OCI-LY7 (cell line): ENCODE measurements around the gene YIPF5. TPM values are rescaled to one million over a fixed set of nuclear protein-coding genes. Genes with fewer than 3 reads are reported as not detected.

ENCODE experiments used
- BruUV-seq: library from RNA; stranded (reverse); fragments of 400-500 nt; replicated peaks from 2 replicates; lab custom pipeline; 2021; lab: Mats Ljungman, UMichigan
- CTCF ChIA-PET: fragments of 300-600 bp; sonication (Branson Sonifier 250); formaldehyde crosslinking; loops from one replicate; lab custom pipeline; 2022; ENCODE audit warnings: antibody characterized with exemption; ENCODE audit not compliant: unreplicated experiment; lab: Charles Lee
- POLR2A ChIA-PET: fragments of 300-600 bp; sonication (Branson Sonifier 250); formaldehyde crosslinking; loops from one replicate; lab custom pipeline; 2022; ENCODE audit warnings: antibody characterized with exemption; lab: Charles Lee
- DNase-seq: peaks from one replicate; pipeline ENCODE4 v3.0.0-alpha.2; 2015; ENCODE audit warnings: low spot score
- H2AFZ ChIP-seq: fragments of 200-600 bp; sonication (generic), shearing (Covaris generic); 2 replicates; pipeline ENCODE4 v1.6.1; 2014; ENCODE audit warnings: mild to moderate bottlenecking, antibody characterized with exemption, low read length, moderate library complexity
- H3K27ac ChIP-seq: fragments of 200-600 bp; sonication (generic); 2 replicates; pipeline ENCODE4 v1.5.1; 2014; ENCODE audit warnings: mixed run types, low read depth, mild to moderate bottlenecking, moderate library complexity, low read length, inconsistent platforms; ENCODE audit not compliant: poor library complexity, severe bottlenecking
- H3K36me3 ChIP-seq: fragments of 200-600 bp; sonication (generic); 2 replicates; pipeline ENCODE4 v1.6.1; 2014; ENCODE audit warnings: mild to moderate bottlenecking, antibody characterized with exemption, low read length, moderate library complexity, mixed read lengths; ENCODE audit not compliant: insufficient read depth
- H3K4me1 ChIP-seq: fragments of 200-600 bp; sonication (generic); 2 replicates; pipeline ENCODE4 v1.5.1; 2014; ENCODE audit warnings: mild to moderate bottlenecking, low read length; ENCODE audit not compliant: insufficient read depth, poor library complexity, severe bottlenecking
- H3K4me2 ChIP-seq: fragments of 200-600 bp; sonication (generic); 2 replicates; pipeline ENCODE4 v1.6.1; 2014; ENCODE audit warnings: mild to moderate bottlenecking, low read length
- H3K4me3 ChIP-seq: fragments of 200-600 bp; sonication (generic); 2 replicates; pipeline ENCODE4 v1.5.1; 2014; ENCODE audit warnings: mild to moderate bottlenecking, low read depth, low read length; ENCODE audit not compliant: poor library complexity, severe bottlenecking
- H3K79me2 ChIP-seq: fragments of 200-600 bp; sonication (generic); 2 replicates; pipeline ENCODE4 v1.6.1; 2016; ENCODE audit warnings: low read depth, mild to moderate bottlenecking, low read length, moderate library complexity, mixed read lengths; ENCODE audit not compliant: insufficient read depth
- H3K9me2 ChIP-seq: fragments of 200-600 bp; sonication (generic); 2 replicates; pipeline ENCODE4 v1.6.1; 2016; ENCODE audit warnings: mild to moderate bottlenecking, low read length, mixed read lengths; ENCODE audit not compliant: insufficient read depth
- H3K9me3 ChIP-seq: fragments of 200-600 bp; sonication (generic); 2 replicates; pipeline ENCODE4 v1.6.1; 2014; ENCODE audit warnings: mild to moderate bottlenecking, mixed run types, low read length, mixed read lengths
- H4K20me1 ChIP-seq: fragments of 200-600 bp; sonication (generic); 2 replicates; pipeline ENCODE4 v1.6.1; 2014; ENCODE audit warnings: mild to moderate bottlenecking, antibody characterized with exemption, low read length, moderate library complexity, mixed read lengths; ENCODE audit not compliant: insufficient read depth
- EZH2phosphoT487 ChIP-seq: fragments of 200-600 bp; sonication (generic); IDR thresholded peaks from 2 replicates; pipeline ENCODE4 v1.6.1; 2018; ENCODE audit warnings: low read depth, borderline replicate concordance, mild to moderate bottlenecking, mixed run types, antibody characterized with exemption, low read length, moderate library complexity, mixed read lengths
- intact Hi-C: fragments of 100-400 bp; cut with micrococcal nuclease; formaldehyde crosslinking; loops from one replicate; pipeline ENCODE4 v1.10.0; 2022; ENCODE audit not compliant: unreplicated experiment
- total RNA-seq, 2 experiments: library from RNA; depleted of rRNA in 1 of 2; stranded (reverse); fragments of >200 nt in 1 of 2; shearing (Covaris generic) in 1 of 2; gene quantifications; 2 replicates each; pipeline ENCODE4 v1.2.3, GENCODE V29; 2014 to 2022
- TF ChIP-seq, protein P1 (sequence below): fragments of 200-600 bp; sonication (generic); conservative IDR thresholded peaks from 2 replicates; pipeline ENCODE4 v1.5.1; 2014; ENCODE audit warnings: mild to moderate bottlenecking, antibody characterized with exemption, low read length, moderate library complexity, mixed read lengths

The YIPF5 gene
- total RNA-seq, 2 experiments from 2014 or later, result 11.9 to 23.1 TPM

DNA sequence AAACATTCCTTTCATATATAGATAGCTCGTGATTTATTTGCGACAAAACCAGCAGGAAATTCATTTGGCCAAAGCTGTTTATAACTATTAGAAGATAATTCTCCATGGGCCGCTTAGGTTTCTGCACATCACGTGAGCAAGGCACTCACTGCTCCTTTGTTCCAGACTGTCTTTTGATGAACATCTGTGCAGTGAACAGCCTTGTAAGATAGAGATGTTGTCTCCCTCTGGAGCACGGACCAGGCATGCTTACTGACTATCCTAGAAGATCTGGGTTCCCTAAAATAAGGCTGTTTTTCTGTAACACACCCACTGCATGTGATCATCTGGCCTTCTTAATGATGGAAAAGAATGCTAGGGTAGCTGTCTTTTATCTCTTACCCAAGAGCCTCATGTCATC lies 30.9 kb downstream of the YIPF5 start:
- Histone ChIP-seq H3K4me3 (no peak overlapping the region), H3K9me2 (no peaks in the 10 kb centered on the region), H3K36me3 (no peaks in the 10 kb centered on the region), H3K4me1 (no peaks in the 10 kb centered on the region), H3K9me3 (no peaks in the 10 kb centered on the region), H3K79me2 (no peaks in the 10 kb centered on the region), H3K4me2 (no peak overlapping the region), H2AFZ (no peak overlapping the region), H3K27ac (no peak overlapping the region), H4K20me1 (no peaks in the 10 kb centered on the region)
- no peak for DNase-seq
- POLR2A ChIA-PET, result interaction anchor here (1.0 to 1.1 kb wide), 2 partner anchors 9 to 13 kb away, joined by 3 to 4 read pairs; no protein-coding TSS in a partner anchor
- CTCF ChIA-PET, result no interaction called here
- no TSS peak for BruUV-seq
- TF ChIP-seq, protein P1, sequence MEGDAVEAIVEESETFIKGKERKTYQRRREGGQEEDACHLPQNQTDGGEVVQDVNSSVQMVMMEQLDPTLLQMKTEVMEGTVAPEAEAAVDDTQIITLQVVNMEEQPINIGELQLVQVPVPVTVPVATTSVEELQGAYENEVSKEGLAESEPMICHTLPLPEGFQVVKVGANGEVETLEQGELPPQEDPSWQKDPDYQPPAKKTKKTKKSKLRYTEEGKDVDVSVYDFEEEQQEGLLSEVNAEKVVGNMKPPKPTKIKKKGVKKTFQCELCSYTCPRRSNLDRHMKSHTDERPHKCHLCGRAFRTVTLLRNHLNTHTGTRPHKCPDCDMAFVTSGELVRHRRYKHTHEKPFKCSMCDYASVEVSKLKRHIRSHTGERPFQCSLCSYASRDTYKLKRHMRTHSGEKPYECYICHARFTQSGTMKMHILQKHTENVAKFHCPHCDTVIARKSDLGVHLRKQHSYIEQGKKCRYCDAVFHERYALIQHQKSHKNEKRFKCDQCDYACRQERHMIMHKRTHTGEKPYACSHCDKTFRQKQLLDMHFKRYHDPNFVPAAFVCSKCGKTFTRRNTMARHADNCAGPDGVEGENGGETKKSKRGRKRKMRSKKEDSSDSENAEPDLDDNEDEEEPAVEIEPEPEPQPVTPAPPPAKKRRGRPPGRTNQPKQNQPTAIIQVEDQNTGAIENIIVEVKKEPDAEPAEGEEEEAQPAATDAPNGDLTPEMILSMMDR, result no peak
- TF ChIP-seq EZH2phosphoT487, result no peak
- intact Hi-C loops, result no loop called here

DNA sequence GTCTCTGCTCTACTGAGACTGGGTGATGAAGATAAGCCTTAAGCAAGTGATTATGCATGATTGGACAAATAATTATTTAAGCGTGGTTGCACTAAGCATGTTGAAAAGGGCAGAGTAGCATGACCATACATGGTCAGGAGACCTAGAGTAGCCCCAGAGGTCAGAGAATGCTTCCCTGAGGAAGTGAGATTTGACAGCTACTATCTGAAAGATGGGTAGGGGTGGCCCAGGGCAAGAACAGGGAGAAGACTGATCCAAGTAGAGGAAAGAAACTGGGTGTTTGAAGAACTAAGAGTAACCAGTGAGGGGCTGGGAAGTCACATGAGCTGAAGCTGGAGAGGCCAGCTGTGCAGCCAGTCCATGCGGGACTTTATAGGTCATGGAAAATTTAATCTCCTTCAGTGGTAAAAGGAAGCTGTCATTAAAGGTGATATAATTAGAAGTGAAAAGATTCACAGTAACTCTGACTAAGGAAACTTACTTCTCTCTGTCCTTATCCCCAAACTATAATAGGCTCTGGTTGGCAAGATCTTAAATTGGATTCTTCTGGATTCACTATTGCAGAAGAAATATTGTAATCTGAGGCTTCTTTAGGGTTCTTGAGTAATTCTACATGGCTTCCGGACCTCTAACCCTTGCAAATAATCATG lies 35.2 kb downstream of the YIPF5 start:
- H3K79me2 ChIP-seq, result no peaks in the 10 kb centered on the region
- H3K4me3 ChIP-seq, result no peak overlapping the region
- H3K36me3 ChIP-seq, result no peaks in the 10 kb centered on the region
- no peak overlapping the region for H3K27ac ChIP-seq
- no peak overlapping the region for H3K4me2 ChIP-seq
- intact Hi-C loops, result no loop called here
- ChIA-PET POLR2A (interaction anchor here (0.7 kb wide), 1 partner anchor 996 kb away, joined by 3 read pairs; no protein-coding TSS in a partner anchor), CTCF (interaction anchor here (1.0 kb wide), 1 partner anchor 44 kb away, joined by 3 read pairs; no protein-coding TSS in a partner anchor)
- H2AFZ ChIP-seq, result no peak overlapping the region
- no peaks in the 10 kb centered on the region for H3K4me1 ChIP-seq
- H3K9me2 ChIP-seq, result no peaks in the 10 kb centered on the region
- H4K20me1 ChIP-seq, result no peaks in the 10 kb centered on the region
- TF ChIP-seq, protein P1, result no peak
- no peak for TF ChIP-seq EZH2phosphoT487
- H3K9me3 ChIP-seq, result no peaks in the 10 kb centered on the region
- no TSS peak for BruUV-seq
- DNase-seq, result no peak

DNA sequence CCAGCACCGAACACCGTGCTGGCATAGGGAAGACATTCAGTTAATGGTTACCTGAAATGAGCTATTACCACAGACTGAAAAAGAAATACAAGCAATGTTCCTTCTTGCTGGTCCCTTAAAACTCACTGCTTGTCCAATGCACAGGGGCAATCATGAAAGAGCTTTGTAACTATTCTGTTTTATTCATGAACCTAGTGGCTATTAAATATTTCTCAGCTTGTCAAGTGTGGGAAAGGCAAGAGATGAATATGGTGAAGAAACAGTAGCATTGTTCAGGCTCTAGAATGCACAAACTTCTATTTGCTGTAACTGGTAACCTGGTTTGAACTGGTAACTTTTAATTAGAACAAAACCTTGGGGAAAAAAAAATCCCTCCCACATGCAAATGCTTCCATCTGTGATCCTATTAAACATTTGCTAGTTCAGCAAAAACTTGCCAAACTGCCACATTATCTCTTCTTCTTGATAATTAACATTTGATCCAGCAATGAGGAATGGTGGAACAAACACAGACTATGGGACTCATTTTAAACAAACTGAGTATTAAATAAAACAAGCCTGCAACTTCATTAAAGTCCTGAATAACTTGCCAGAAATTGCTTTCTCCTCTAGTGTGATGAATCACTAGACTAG lies 36.1 kb downstream of the YIPF5 start:
- Histone ChIP-seq H3K9me2 (no peaks in the 10 kb centered on the region), H2AFZ (no peak overlapping the region), H3K9me3 (no peaks in the 10 kb centered on the region), H3K4me1 (no peaks in the 10 kb centered on the region), H3K27ac (no peak overlapping the region), H3K36me3 (no peaks in the 10 kb centered on the region), H3K4me3 (no peak overlapping the region), H4K20me1 (no peaks in the 10 kb centered on the region), H3K79me2 (no peaks in the 10 kb centered on the region), H3K4me2 (no peak overlapping the region)
- DNase-seq, result no peak
- no peak for TF ChIP-seq EZH2phosphoT487
- TF ChIP-seq, protein P1, result no peak
- BruUV-seq, result no TSS peak
- ChIA-PET CTCF (no interaction called here), POLR2A (interaction anchor here (1.7 kb wide), 1 partner anchor 13 kb away, joined by 4 read pairs; no protein-coding TSS in a partner anchor)
- intact Hi-C loops, result no loop called here
